Endothelial cell of umbilical vein (primary cell): ENCODE data around the gene SETDB1. TPM values are rescaled to one million over a fixed set of nuclear protein-coding genes. Genes with fewer than 3 reads are reported as not detected.

Source experiments
- BruUV-seq: library from RNA; stranded (reverse); fragments of 400-500 nt; replicated peaks from 2 replicates; lab custom pipeline; 2021; lab: Mats Ljungman, UMichigan
- CTCF ChIA-PET: fragments of 300-600, 350-600 bp; sonication (Branson Sonifier 250); formaldehyde crosslinking; loops from one replicate; lab custom pipeline; 2021; ENCODE audit warnings: antibody characterized with exemption, inconsistent platforms; lab: Charles Lee
- POLR2A ChIA-PET: fragments of 300-600, 350-600 bp; sonication (Branson Sonifier 250); formaldehyde crosslinking; loops from one replicate; lab custom pipeline; 2021; ENCODE audit warnings: antibody characterized with exemption, inconsistent platforms; lab: Charles Lee
- DNase-seq: peaks from one replicate; pipeline ENCODE4 v3.0.0-alpha.2; 2011; ENCODE audit warnings: low read depth, low spot score
- FAIRE-seq: peaks from 2 replicates; lab custom pipeline; 2011; peaks lifted over from hg19 to GRCh38; lab: Jason Lieb, UNC
- H2AFZ ChIP-seq: 2 replicates; pipeline ENCODE4 v1.6.0; 2012; ENCODE audit warnings: low read depth, low read length, control low read depth, inconsistent platforms
- H3K27ac ChIP-seq: 2 replicates; pipeline ENCODE4 v1.5.1; 2011; ENCODE audit warnings: low read depth, mild to moderate bottlenecking, control low read depth, low read length, moderate library complexity; ENCODE audit not compliant: insufficient read depth
- H3K27me3 ChIP-seq, 2 experiments: 2 replicates each; pipeline versions ENCODE4 v1.6.0 to v1.6.1; 2011; ENCODE audit warnings: low read length in 2 of 2, mixed read lengths in 1 of 2; ENCODE audit not compliant: control insufficient read depth in 2 of 2, insufficient read depth in 2 of 2
- H3K36me3 ChIP-seq, 2 experiments: 2 replicates in 1 of 2; 3 replicates in 1 of 2; pipeline ENCODE4 v1.5.1; 2011; ENCODE audit warnings: low read length in 2 of 2, mild to moderate bottlenecking in 1 of 2, moderate library complexity in 1 of 2; ENCODE audit not compliant: control insufficient read depth in 2 of 2, insufficient read depth in 2 of 2; ENCODE audit errors: extremely low read depth in 1 of 2
- H3K4me1 ChIP-seq: 3 replicates; pipeline ENCODE4 v1.5.1; 2011; ENCODE audit warnings: mild to moderate bottlenecking, low read length; ENCODE audit not compliant: control insufficient read depth, insufficient read depth; ENCODE audit errors: extremely low read depth
- H3K4me2 ChIP-seq: 2 replicates; pipeline ENCODE4 v1.6.1; 2011; ENCODE audit warnings: low read length, control low read depth, mixed read lengths; ENCODE audit not compliant: insufficient read depth
- H3K4me3 ChIP-seq, 3 experiments: fragments of 200-600 bp in 1 of 3; sonication (generic), shearing (Covaris generic) in 1 of 3; replicated peaks in 1 of 3; 2 replicates each; pipeline ENCODE4 v1.5.1; 2011 to 2016; ENCODE audit warnings: control low read depth in 3 of 3, low read length in 3 of 3, mild to moderate bottlenecking in 2 of 3, inconsistent platforms in 1 of 3, low read depth in 1 of 3, moderate library complexity in 1 of 3; ENCODE audit not compliant: insufficient read depth in 1 of 3
- H3K79me2 ChIP-seq: 2 replicates; pipeline ENCODE4 v1.6.0; 2012; ENCODE audit warnings: low read length, inconsistent platforms; ENCODE audit not compliant: control insufficient read depth, insufficient read depth
- H3K9ac ChIP-seq: replicated peaks from 2 replicates; pipeline ENCODE3; 2011; ENCODE audit warnings: low read length, control low read depth; ENCODE audit not compliant: insufficient read depth; ENCODE audit errors: extremely low read depth
- H3K9me1 ChIP-seq: replicated peaks from 3 replicates; pipeline ENCODE4 v1.6.0; 2011; ENCODE audit warnings: mild to moderate bottlenecking, low read length; ENCODE audit not compliant: control insufficient read depth, insufficient read depth; ENCODE audit errors: extremely low read depth
- H3K9me3 ChIP-seq: replicated peaks from 2 replicates; pipeline ENCODE4 v1.5.1; 2012; ENCODE audit warnings: low read length, inconsistent platforms; ENCODE audit not compliant: control insufficient read depth, insufficient read depth
- H4K20me1 ChIP-seq: replicated peaks from 2 replicates; pipeline ENCODE3; 2011; ENCODE audit warnings: mild to moderate bottlenecking, low read length; ENCODE audit not compliant: control insufficient read depth, insufficient read depth; ENCODE audit errors: extremely low read depth
- EZH2 ChIP-seq: IDR thresholded peaks from 2 replicates; pipeline ENCODE4 v1.6.1; 2012; ENCODE audit warnings: borderline replicate concordance, low read depth, mild to moderate bottlenecking, moderate library complexity, low read length, inconsistent platforms; ENCODE audit not compliant: severe bottlenecking
- FOS ChIP-seq: IDR thresholded peaks from 2 replicates; pipeline ENCODE4 v1.6.1; 2011; ENCODE audit warnings: mild to moderate bottlenecking, low read length, moderate library complexity, borderline replicate concordance; ENCODE audit not compliant: insufficient read depth
- GATA2 ChIP-seq: IDR thresholded peaks from 2 replicates; pipeline ENCODE4 v1.7.0; 2011; ENCODE audit warnings: low read depth, mild to moderate bottlenecking, moderate library complexity, mixed read lengths, low read length; ENCODE audit not compliant: insufficient read length, insufficient read depth
- JUN ChIP-seq: IDR thresholded peaks from 2 replicates; pipeline ENCODE4 v1.6.1; 2011; ENCODE audit warnings: borderline replicate concordance, low read depth; ENCODE audit not compliant: insufficient read length, insufficient read depth
- MYC ChIP-seq: IDR thresholded peaks from one replicate; pipeline ENCODE4 v1.6.1; 2011; ENCODE audit warnings: mild to moderate bottlenecking, low read depth, low read length
- POLR2A ChIP-seq: IDR thresholded peaks from 2 replicates; pipeline ENCODE4 v1.6.1; 2012; ENCODE audit warnings: low read depth, mild to moderate bottlenecking, control low read depth, low read length
- POLR2AphosphoS5 ChIP-seq: IDR thresholded peaks from 2 replicates; pipeline ENCODE4 v1.6.1; 2012; ENCODE audit warnings: low read depth, mild to moderate bottlenecking, control low read depth, low read length, moderate library complexity; ENCODE audit not compliant: insufficient read depth
- dilution Hi-C: fragments of 300-500 bp; cut with MboI; formaldehyde crosslinking; loops from one replicate; pipeline ENCODE4 v1.15.0; 2019; ENCODE audit warnings: low sequenced_read_pairs; ENCODE audit not compliant: extremely low pct_ligation_motif_present
- intact Hi-C: fragments of 100-400 bp; cut with micrococcal nuclease; formaldehyde crosslinking; loops from one replicate; pipeline ENCODE4 v1.10.0; 2022
- polyA plus RNA-seq, 4 experiments: library from polyadenylated mRNA; depleted of rRNA in 3 of 4; stranded (reverse) in 3 of 4; unstranded in 1 of 4; fragments of >200 nt; gene quantifications; 2 replicates each; pipeline versions ENCODE4 v1.2.1 to v1.2.3, GENCODE V29; 2011 to 2012; ENCODE audit warnings: missing spikeins in 1 of 4
- total RNA-seq: library from RNA; stranded (reverse); gene quantifications from 2 replicates; pipeline ENCODE4 v1.2.3, GENCODE V29; 2021
- TF ChIP-seq, protein P1 (sequence below), 2 donors: IDR thresholded peaks; 1 replicate in 1 of 2; 2 replicates in 1 of 2; pipeline ENCODE4 v1.5.1; 2011; ENCODE audit warnings: low read length in 2 of 2, mild to moderate bottlenecking in 2 of 2, moderate library complexity in 2 of 2, control low read depth in 1 of 2, inconsistent platforms in 1 of 2, low read depth in 1 of 2; ENCODE audit not compliant: insufficient read depth in 1 of 2; ENCODE audit errors: extremely low read depth in 1 of 2
- TF ChIP-seq, protein P2 (sequence below): IDR thresholded peaks from 2 replicates; pipeline ENCODE4 v1.6.1; 2011; ENCODE audit not compliant: insufficient read depth, insufficient read length

Gene SETDB1
- total and polyA plus RNA-seq, 2 donors (not counting 3 experiments of a cell fraction or from before 2014, with no cell fraction given), result 25.3 to 49.2 TPM

DNA sequence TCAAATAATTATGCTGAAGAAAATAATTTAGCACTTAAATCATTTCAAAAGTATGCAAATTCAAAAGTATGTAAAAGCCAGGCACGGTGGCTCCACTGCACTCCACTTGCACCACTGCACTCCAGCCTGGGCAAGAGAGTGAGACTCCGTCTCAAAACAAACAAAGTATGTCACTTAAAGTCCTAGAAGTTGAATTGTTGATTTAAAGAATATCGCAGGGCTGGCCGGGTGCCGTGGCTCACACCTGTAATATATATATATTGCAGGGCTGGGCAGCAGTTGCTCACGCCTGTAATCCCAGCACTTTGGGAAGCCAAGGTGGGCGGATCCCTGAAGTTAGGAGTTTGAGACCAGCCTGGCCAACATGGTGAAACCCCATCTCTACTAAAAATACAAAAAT lies 8.8 kb upstream of the SETDB1 start:
- ChIA-PET POLR2A (no interaction called here), CTCF (no interaction called here)
- no peak for FAIRE-seq
- TF ChIP-seq POLR2A (no peak), JUN (no peak), FOS (no peak), GATA2 (no peak), POLR2AphosphoS5 (no peak), EZH2 (no peak), MYC (no peak)
- TF ChIP-seq, protein P1, sequence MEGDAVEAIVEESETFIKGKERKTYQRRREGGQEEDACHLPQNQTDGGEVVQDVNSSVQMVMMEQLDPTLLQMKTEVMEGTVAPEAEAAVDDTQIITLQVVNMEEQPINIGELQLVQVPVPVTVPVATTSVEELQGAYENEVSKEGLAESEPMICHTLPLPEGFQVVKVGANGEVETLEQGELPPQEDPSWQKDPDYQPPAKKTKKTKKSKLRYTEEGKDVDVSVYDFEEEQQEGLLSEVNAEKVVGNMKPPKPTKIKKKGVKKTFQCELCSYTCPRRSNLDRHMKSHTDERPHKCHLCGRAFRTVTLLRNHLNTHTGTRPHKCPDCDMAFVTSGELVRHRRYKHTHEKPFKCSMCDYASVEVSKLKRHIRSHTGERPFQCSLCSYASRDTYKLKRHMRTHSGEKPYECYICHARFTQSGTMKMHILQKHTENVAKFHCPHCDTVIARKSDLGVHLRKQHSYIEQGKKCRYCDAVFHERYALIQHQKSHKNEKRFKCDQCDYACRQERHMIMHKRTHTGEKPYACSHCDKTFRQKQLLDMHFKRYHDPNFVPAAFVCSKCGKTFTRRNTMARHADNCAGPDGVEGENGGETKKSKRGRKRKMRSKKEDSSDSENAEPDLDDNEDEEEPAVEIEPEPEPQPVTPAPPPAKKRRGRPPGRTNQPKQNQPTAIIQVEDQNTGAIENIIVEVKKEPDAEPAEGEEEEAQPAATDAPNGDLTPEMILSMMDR (IDR thresholded peaks at IDR 0.05; ENCODE audit: extremely low read depth in 1 of 2, insufficient read depth in 1 of 2, low read depth in 1 of 2, low read length in 2 of 2), result no peak
- TF ChIP-seq, protein P2, sequence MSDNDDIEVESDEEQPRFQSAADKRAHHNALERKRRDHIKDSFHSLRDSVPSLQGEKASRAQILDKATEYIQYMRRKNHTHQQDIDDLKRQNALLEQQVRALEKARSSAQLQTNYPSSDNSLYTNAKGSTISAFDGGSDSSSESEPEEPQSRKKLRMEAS, result no peak
- DNase-seq, result no peak
- no peak overlapping the region for H3K4me3 ChIP-seq
- no peaks in the 10 kb centered on the region for H4K20me1 ChIP-seq
- no peaks in the 10 kb centered on the region for H3K27me3 ChIP-seq
- no peaks in the 10 kb centered on the region for H3K36me3 ChIP-seq
- intact Hi-C loops, result no loop called here
- H3K4me1 ChIP-seq, result no peaks in the 10 kb centered on the region
- no peak overlapping the region for H3K4me2 ChIP-seq
- dilution Hi-C loops, result no loop called here
- H3K27ac ChIP-seq, result no peak overlapping the region
- no TSS peak for BruUV-seq
- no peaks in the 10 kb centered on the region for H3K79me2 ChIP-seq
- H2AFZ ChIP-seq, result no peak overlapping the region
- no peak overlapping the region for H3K9ac ChIP-seq
- H3K9me1 ChIP-seq, result no peaks in the 10 kb centered on the region
- H3K9me3 ChIP-seq, result no peaks in the 10 kb centered on the region
